Tibial nerve (tissue), 4 donors: ENCODE measurements around the gene LMBR1.

Experiments used
- CTCF ChIP-seq, 5 experiments: fragments of 200-600 bp in 3 of 5; fragments of 450-650 bp in 2 of 5; sonication (generic) in 3 of 5; IDR thresholded peaks; one replicate each; pipeline ENCODE4 v1.5.1; 2016 to 2019; ENCODE audit warnings: antibody characterized with exemption in 5 of 5, mild to moderate bottlenecking in 3 of 5, moderate library complexity in 2 of 5
- EP300 ChIP-seq, 2 donors: sonication (generic); formaldehyde crosslinking; IDR thresholded peaks; one replicate each; pipeline ENCODE4 v1.6.1; 2017; ENCODE audit warnings: antibody characterized with exemption in 2 of 2, mild to moderate bottlenecking in 1 of 2
- POLR2A ChIP-seq, 2 donors: fragments of 450-650 bp; IDR thresholded peaks; one replicate each; pipeline ENCODE4 v1.6.1; 2017; ENCODE audit warnings: antibody characterized with exemption in 2 of 2, mild to moderate bottlenecking in 2 of 2, moderate library complexity in 2 of 2

- TF ChIP-seq CTCF (IDR thresholded peaks at IDR 0.05) (no peak), EP300 (IDR thresholded peaks at IDR 0.05) (no peak), POLR2A (IDR thresholded peaks at IDR 0.05) (no peak)
Observed at GRCh38 chr7:156802214-156802613, 90.8 kb downstream of the LMBR1 start.
